T follicular helper cell (primary cell): ENCODE measurements around the gene SBNO1.
"Not testable (repeated sequence)": the region's sequence is repeated elsewhere in the genome, so short reads cannot be mapped to it uniquely, and the experiment has no call there.

Experiments used
- DNase-seq: peaks from one replicate; pipeline ENCODE4 v3.0.0-alpha.2; 2020; ENCODE audit warnings: low read depth

SBNO1 gene

GRCh38 chr12:123270214-123271000, 94.2 kb downstream of the SBNO1 start:
- DNase-seq: no peak

DNA sequence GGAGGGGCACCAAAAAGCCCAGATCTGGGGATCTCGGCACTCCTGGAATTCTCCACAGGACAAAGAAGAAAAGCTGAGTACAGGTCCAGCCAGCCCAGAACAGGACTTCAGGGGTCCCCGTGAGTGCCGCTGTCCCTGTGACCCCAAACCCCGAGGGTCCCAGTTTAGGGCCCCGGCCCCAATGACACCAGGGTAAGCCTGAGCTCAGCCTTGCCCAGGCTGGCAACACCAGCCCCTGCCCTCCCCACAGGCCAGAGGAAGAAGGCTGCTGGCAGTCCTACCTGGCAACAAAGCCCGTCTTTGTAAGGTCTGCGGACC, 94.8 kb downstream of the SBNO1 start:
- no peak for DNase-seq

GRCh38 chr12:123269395-123269892, 95.2 kb downstream of the SBNO1 start:
- DNase-seq: no peak

- DNase-seq: no peak
Measured at GRCh38 chr12:123268850-123269249, 95.8 kb downstream of the SBNO1 start.

- DNase-seq: no peak
Measured at GRCh38 chr12:123267991-123268843, 96.4 kb downstream of the SBNO1 start.

GRCh38 chr12:123267335-123267920, 97.2 kb downstream of the SBNO1 start:
- DNase-seq: no peak

DNA sequence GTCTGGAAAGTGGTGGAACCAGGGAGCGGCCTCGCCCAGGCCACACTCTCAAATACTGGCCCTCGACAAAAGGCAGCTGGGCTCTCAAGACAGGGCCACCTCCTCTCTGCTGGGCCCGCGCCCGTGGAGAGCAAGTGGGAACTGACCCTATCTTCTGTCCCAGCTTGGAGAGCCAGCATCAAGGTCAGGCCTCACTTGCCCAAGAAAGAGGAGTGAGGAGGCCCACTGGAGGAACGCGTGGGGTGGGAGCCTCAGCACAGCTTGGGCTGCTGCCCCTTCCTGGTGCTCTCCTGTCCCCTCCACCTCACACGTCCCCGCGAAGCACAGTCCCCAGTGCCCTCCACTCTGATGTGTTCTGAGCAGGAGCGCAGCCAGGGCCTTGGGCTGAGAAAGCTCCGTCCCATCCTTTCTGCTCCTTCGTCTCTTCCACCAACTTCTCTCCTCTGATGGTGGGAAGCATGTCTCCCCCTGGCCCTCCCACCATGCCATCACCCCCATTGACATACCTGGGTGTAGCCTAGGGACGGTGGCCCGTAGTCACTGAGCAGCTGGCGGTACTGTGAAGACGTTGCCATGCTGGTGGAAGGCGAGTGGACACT, 97.9 kb downstream of the SBNO1 start:
- no peak for DNase-seq

DNA sequence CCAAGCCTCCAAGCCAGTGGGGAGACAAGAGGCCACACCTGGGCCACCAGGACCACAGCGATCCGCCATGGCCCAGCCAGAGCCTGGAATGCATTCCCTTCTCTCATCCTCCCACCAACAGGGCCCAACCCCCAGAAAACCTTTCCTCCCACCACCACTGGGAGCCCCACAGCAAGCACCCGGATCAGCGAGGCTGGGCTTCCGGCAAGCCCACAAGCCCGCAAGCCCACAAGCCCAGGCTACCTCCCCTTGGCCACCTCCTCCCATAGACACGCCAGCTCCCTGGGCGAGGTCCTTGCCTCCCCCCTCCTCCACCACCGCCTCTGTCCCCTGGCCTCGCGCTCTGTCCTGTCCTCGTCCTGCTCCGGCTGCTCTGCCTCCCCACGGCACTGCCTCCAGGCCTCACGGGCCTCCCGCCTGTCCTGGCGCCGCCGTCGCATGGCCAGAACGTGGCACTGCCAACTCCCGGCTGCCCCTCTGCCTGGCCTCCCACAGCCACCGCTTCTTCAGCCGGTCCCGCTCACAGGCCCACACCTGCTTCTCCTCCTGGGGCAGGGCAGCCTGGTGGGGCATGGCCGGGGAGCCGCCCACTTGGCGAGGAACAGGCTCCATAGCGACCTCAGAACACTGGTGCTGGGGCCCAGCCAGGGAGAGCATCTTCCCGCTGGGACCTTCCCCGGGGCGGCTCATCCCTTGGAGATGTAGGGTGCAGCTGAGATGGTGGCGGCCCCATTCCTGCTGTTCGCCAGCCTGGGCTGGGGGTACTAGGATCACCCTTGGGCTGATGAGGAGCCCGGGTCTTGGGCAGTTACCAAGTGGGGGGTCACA, 98.6 kb downstream of the SBNO1 start:
- DNase-seq: no peak

DNA sequence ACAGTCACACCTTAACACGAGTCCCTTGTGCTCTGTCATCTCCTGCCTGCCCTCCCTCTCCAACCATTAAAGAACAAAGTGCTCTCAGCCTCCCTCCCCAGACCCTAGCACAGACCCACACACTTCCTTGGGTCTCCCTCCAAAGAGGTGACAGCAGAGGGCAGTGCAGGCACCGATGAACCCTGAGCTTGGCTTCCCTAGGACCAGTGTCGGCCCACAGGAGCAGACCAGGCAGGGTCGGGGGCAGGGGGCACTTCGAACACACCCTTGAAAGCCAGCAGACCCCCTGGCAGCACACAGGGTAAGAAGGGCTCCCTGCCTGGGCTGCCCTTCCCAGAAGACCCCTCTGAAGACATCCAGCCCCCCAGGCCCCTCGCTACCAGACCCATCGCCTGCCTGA, 100.0 kb downstream of the SBNO1 start:
- DNase-seq: no peak

DNA sequence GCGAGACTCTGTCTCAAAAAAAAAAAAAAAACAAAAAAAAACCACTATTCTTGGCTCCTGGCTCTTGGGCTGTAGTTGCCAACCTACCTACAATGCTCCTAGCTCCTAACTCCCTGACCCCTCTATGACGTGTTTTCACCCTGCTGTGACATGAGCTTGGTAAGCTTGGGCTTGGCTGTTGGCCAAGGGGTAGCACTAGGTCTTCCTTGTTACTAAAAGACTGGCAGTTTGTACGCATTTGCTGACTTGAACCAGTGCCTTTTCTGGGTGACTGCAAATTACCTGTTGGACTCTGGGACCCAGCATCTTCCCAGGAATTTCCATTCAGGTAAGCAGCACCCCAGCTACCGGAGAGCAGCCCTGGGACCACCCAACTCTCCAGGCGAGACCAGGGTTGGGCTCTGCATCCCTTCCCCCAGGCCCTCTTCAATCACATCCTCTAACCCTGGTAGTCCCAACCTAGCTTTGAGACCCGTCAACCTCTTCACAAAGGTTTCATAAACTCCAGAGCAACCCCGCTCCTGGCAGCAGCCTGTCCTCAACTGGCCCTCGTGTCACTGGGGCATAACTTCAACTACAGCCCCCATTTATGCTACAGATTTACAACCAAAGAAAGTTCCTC, 101.3 kb downstream of the SBNO1 start:
- no peak for DNase-seq

DNA sequence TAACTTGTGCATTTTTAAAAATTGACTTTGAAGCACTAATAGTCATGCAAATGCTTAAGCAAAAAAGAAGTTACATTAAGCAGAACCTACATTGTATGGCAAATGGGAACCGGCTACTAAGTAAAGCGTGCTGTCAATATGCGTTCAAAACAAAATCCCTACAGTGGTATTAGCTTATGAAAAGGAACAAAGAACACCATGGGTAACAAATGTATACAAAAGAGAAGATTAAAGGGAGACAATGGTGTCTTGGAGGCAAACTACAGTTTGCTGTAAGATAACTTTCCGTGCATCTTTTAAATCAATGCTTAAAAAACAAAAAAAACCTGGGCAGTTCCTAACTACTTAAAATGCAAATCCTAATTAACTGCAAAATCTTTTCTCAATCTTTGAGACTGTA, 103.5 kb downstream of the SBNO1 start:
- no peak for DNase-seq

- no peak for DNase-seq
Measured at GRCh38 chr12:123260081-123260480, 104.6 kb downstream of the SBNO1 start.

- DNase-seq: no peak
Measured at GRCh38 chr12:123258593-123258992, 106.1 kb downstream of the SBNO1 start.

DNA sequence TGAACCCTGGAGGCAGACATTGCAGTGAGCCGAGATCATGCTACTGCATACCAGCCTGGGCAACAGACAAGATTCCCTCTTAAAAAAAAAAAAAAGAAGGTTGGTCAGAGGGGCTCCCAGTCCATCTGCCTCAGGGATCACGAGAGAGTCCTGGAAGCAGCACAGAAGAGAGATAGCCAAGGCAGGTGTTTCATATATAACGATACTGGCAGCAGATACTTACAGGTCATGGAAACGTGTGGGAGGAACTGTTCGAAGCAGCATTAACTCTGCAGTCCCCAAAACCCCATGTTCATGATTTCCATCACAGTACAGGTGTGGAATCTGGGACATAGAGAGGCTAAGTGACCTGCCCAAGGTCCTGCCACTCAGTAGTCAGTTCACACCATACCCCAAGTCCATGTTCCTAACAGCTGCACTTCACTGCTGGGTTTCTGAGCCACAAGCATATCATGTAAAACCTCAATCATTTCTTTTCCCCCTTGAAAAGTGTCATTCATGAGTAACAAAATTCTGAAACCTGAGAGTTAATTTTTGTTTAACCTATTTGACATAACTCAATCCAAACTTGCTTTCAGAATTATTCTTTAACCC, 109.7 kb downstream of the SBNO1 start:
- no peak for DNase-seq

GRCh38 chr12:123253641-123254459, 110.8 kb downstream of the SBNO1 start:
- no peak for DNase-seq

DNA sequence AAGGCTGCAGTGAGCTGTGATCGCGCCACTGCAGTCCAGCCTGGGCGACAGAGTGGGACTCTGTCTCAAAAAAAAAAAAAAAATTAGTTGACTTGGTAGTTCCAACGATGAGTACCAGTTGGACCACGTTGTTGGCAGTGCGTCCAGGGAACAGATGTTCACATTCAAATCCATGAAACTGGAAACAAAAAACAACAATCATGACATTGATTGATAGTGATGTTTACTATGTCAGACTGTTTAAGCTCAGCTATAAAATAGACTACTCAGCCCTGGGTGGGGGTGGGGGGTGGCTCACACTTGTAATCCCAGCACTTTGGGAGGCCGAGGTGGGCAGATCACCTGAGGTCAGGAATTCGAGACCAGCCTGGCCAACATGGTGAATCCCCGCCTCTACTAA, 112.3 kb downstream of the SBNO1 start:
- not testable (repeated sequence) for DNase-seq

DNA sequence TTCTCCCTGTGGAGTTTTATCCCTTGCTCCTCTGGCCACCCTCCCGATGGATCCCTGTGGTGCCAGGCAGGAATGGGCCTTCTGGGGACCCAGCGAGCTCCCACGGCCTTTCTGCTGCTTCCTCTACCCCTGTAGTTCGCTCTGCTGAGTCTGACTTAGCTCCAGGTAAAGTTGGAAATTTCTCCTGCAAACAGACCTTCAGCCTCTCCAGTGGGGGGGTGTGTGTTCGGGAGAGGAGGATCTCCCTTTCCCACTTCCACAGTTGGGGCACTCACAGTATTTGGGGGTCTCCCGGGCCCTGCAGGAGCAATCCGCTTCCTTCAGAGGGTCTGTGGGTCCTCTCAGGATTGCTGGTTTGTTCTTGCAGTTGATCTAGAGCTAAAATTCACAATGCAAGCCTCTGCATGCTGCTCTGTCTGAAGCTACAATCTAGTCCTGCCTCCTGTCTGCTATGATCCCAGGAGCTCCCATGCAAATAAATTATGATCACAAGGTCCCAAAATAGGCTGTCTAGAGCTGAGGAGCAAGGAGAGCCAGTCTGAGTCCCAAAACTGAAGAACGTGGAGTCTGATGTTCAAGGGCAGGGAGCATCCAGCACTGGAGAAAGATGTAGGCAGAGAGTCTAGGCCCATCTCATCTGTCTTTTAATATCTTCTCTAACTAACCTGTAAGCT, 113.1 kb downstream of the SBNO1 start:
- no peak for DNase-seq

DNA sequence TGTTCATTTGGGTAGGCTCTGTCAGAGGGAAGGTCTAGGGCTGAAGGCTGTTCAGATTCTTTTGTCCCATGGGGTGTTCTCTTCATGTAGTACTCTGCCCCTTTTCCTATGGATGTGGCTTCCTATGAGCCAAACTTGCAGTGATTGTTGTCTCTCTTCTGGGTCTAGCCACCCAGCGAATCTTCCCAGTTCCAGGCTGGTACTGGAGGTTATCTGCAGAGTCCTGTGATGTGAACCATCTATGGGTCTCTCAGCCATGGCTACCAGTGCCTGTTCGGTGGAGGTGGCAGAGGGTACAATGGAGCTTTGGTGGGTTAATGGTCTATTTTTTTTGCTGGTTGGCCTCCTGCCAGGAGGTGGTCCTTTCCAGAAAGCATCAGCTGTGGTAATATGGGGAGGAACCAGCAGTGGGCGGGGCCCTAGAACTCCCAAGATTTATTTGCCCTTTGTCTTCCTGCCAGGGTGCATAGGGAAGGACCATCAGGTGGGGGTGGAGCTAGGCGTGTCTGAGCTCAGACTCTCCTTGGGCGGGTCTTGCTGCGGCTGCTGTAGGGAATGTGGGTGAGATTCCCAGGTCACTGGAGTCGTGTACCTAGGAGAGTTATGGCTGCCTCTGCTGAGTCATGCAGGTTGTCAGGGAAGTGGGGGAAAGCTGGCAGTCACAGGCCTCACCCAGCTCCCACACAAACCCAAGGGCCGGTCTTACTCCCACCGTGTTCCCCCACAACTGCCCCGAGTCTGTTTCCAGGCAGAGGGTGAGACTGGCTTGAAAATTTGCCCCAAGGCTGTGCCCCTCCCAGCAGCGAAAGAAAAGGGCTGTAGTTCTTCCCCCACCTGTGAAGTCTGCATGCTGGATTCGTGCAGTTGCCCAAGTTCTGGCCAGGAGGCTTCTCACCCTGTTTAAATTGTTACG, 113.9 kb downstream of the SBNO1 start:
- no peak for DNase-seq
